Bronchial epithelial cell (primary cell): ENCODE data around the gene KIF3A. TPM values are rescaled to one million over a fixed set of nuclear protein-coding genes. Genes with fewer than 3 reads are reported as not detected.
"Not testable (repeated sequence)": the region's sequence is repeated elsewhere in the genome, so short reads cannot be mapped to it uniquely, and the experiment has no call there.

Experiments
- DNase-seq: peaks from one replicate; pipeline ENCODE4 v3.0.0-alpha.2; 2010; ENCODE audit warnings: low read depth
- FAIRE-seq: peaks from 2 replicates; lab custom pipeline; 2011; peaks lifted over from hg19 to GRCh38; lab: Jason Lieb, UNC
- H3K27me3 ChIP-seq: 2 replicates; pipeline ENCODE4 v1.5.1; 2011; ENCODE audit warnings: low read length; ENCODE audit not compliant: control insufficient read depth, insufficient read depth
- H3K36me3 ChIP-seq: 2 replicates; pipeline ENCODE4 v1.5.1; 2011; ENCODE audit warnings: low read length; ENCODE audit not compliant: control insufficient read depth, insufficient read depth
- H3K4me3 ChIP-seq: 2 replicates; pipeline ENCODE4 v1.5.1; 2011; ENCODE audit warnings: mild to moderate bottlenecking, low read depth, low read length, control low read depth
- CTCF ChIP-seq: IDR thresholded peaks from 2 replicates; pipeline ENCODE4 v1.5.1; 2011; ENCODE audit warnings: mild to moderate bottlenecking, moderate library complexity, low read length, control low read depth, inconsistent platforms; ENCODE audit not compliant: insufficient read depth, severe bottlenecking
- total RNA-seq: library from RNA; depleted of rRNA; stranded (reverse); fragments of >200 nt; gene quantifications from 2 replicates; pipeline ENCODE4 v1.2.1, GENCODE V29; 2014

The KIF3A gene
- total RNA-seq, 1 donor from 2014 or later = 6.8 TPM

DNA sequence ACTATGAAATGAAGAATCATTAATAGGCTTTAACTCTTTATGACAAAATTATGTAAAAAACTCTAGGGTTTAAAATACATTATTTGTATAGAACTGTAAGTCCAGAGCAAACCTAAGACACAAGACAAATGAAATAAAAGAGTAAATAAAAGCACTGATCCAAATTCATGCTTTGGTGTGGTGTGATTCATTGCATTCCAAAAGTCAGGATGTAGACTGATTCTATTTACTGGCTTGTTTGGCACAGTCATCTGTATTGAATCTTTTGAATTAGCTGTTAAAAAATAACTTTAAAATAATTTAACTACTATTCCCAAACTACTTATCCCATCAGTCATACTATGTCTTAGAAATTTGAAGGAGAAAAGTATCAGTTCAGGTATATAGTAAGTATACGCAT lies 32.5 kb downstream of the KIF3A start:
- peak; percentile 57 for DNase-seq
- Histone ChIP-seq H3K4me3 (no peak overlapping the region), H3K36me3 (no peaks in the 10 kb centered on the region), H3K27me3 (no peaks in the 10 kb centered on the region)
- FAIRE-seq = no peak
- TF ChIP-seq CTCF = no peak

- no peak for FAIRE-seq
- no peak overlapping the region for H3K4me3 ChIP-seq
- peaks cover 2% of the 10 kb centered on the region for H3K36me3 ChIP-seq
- DNase-seq = no peak
- no peak for TF ChIP-seq CTCF
- H3K27me3 ChIP-seq = no peaks in the 10 kb centered on the region
These were observed 41.4 kb downstream of the KIF3A start for GRCh38 chr5:132695956-132696355.

DNA sequence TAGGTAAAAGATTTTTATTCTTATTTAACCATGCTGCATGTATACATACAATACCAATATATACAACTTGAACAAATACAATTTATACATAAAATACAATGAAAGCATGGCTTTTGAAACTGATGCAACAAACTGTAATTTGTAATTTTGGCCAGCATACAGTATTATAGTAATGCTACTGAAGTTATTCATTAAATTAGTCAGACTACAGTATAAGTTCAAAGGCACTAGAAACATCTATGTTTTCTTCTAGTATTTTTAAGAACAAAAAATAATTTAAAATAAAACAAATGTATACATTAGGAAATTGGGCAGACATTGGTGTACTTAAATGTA lies 44.7 kb downstream of the KIF3A start:
- TF ChIP-seq CTCF = no peak
- FAIRE-seq (no peak), DNase-seq (no peak)
- Histone ChIP-seq H3K36me3 (no peaks in the 10 kb centered on the region), H3K4me3 (no peak overlapping the region), H3K27me3 (no peaks in the 10 kb centered on the region)

DNA sequence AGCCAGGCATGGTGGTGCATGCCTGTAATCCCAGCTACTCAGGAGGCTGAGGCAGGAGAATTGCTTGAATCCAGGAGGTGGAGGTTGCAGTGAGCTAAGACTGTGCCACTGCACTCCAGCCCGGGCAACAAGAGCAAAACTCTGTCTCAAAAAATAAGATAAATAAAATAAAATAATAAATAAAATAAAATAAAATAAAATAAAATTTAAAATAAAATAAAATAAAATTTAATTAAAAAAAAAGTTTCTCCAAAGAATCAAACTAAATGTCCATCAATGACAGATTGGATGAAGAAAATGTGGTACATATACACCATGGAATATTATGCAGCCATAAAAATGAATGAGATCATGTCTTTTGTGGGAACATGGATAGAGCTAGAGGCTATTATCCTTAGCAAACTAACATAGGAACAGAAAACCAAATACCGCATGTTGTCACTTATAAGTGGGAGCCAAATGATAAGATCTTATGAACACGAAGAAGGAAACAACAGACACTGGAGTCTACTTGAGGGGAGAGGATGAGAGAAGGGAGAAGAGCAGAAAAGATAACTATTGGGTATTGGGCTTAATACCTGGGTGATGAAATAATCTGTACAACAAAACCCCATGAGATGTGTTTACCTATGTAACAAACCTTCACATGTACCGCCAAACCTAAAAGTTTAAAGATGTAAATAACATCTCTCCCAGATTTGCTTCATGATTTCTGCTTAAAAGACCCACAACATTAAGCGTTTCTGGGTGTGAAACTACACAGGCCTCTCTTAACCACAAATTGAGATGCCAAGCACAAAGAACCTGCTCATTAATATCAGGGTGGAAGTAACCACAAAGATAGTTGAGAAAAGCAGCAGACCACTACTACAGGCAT lies 45.4 kb downstream of the KIF3A start:
- not testable (repeated sequence) for H3K27me3 ChIP-seq, FAIRE-seq, H3K4me3 ChIP-seq

DNA sequence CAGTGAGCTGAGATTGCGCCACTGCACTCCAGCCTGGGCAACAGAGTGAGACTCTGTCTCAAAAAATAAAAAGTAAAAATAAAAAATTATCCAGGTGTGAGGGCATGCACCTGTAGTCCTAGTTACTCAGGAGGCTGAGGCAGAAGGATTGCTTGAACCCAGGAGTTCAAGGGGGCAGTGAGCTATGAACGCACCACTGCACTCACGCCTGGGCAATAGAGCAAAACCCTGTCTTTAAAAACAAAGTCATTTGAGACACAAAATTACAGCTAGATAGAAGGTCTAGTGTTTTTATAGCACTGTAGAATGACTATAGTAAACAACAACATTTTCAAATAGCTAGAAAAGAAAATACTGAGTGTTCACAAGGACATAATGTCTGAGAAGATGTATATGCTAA lies 47.2 kb downstream of the KIF3A start:
- no peaks in the 10 kb centered on the region for H3K27me3 ChIP-seq
- no peaks in the 10 kb centered on the region for H3K36me3 ChIP-seq
- DNase-seq (no peak), FAIRE-seq (no peak)
- no peak for TF ChIP-seq CTCF
- H3K4me3 ChIP-seq = no peak overlapping the region

More for the DNA sequence above, 45.4 kb downstream of the KIF3A start:
- not testable (repeated sequence) for DNase-seq, H3K36me3 ChIP-seq

- H3K27me3 ChIP-seq = no peaks in the 10 kb centered on the region
- H3K4me3 ChIP-seq = no peak overlapping the region
- H3K36me3 ChIP-seq = no peaks in the 10 kb centered on the region
- no peak for TF ChIP-seq CTCF
- FAIRE-seq (no peak), DNase-seq (no peak)
These were observed 47.8 kb downstream of the KIF3A start for GRCh38 chr5:132689513-132689912.
